GM04504 (cell line): Measurements from ENCODE around the gene SPPL3.
"Not testable (repeated sequence)": the region's sequence is repeated elsewhere in the genome, so short reads cannot be mapped to it uniquely, and the experiment has no call there.

Source experiments
- DNase-seq: peaks from one replicate; pipeline ENCODE4 v3.0.0-alpha.2; 2012; ENCODE audit warnings: low read depth

Gene SPPL3

DNA sequence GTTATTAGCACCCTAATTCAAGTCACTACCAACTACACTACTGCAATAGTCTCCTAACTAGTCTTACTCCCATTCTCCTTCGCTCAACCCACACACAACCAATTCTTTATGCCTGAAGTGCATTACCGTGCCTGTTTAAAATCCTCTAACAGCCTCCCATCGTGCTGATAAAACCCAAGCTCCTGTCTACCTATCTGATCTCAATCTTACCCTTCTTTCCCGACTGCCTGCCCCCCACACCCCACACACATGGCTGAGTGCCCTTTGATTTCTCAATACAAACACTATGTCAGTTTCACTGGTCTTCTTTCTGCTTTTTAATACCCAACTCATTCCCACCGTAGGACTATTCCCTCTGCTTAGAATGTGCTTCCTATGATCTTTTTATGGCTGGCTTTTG, 59.9 kb downstream of the SPPL3 start:
- DNase-seq = no peak

DNA sequence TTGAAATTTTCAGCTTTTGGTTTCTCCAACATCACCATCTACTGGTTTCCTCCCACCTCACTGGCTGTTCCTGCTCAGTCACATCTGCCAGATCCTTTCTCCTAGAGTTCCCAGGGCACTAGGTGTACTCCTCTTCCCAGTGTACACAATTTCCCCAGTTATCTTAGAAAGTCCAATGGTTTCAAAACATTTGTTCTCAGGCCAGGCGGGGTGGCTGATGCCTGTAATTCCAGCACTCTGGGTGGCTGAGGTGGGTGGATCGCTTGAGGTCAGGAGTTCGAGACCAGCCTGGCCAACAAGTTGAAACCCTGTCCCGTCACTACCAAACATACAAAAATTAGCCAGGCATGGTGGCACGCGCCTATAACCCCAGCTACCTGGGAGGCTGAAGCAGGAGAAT, 60.7 kb downstream of the SPPL3 start:
- no peak for DNase-seq

DNA sequence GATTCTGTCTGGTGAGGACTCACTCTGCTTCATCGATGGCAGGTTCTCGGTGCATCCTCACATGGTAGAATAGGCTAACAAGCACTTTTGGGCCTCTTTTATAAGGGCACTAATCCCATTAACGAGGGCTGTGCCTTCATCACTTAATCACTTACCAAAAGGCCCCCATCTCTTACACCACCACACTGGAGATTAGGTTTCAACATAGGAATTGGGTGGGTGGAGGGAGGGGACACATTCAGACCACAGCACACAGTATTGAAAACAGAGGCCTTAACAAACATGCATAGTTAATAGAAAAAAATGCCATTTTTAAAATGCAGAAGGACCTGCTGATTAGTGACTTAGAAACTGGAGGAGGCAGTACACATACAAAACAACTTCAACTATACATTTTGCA, 61.6 kb downstream of the SPPL3 start:
- no peak for DNase-seq

DNA sequence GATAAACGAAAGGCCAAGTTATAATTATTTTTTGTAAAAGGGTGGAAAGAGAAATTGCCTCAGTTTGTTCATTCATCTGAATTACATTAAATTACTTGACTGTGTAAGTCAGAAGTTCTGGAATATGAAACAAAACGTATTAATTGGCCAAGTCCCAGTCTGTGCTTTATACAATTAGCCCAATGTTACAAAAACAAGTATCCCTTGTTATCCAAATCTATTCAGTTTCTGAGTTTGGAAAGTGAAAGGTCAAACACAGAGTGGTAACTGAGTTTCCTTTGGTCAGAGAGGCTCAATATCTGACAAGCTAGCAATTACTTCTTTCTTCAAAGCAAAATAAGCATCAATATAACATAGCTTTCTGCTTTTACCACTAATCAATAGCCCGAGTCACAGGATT, 62.6 kb downstream of the SPPL3 start:
- no peak for DNase-seq

DNA sequence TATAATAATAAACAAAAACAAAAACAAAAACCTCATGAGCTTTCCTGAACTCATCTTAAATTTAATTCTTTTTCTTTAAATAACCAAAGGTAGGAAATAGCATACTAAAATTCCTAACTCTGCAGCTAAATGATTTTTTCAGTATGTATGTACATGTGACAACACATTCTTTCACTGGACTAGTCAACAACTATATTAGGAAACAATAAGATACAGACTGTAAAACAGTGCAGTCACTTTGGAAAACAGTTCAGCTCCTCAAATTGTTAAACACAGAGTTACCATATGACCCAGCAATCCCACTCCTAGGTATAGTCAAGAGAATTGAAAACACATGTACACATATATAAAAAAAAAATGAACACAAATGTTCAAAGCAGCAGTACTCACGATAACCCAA, 64.7 kb downstream of the SPPL3 start:
- no peak for DNase-seq

DNA sequence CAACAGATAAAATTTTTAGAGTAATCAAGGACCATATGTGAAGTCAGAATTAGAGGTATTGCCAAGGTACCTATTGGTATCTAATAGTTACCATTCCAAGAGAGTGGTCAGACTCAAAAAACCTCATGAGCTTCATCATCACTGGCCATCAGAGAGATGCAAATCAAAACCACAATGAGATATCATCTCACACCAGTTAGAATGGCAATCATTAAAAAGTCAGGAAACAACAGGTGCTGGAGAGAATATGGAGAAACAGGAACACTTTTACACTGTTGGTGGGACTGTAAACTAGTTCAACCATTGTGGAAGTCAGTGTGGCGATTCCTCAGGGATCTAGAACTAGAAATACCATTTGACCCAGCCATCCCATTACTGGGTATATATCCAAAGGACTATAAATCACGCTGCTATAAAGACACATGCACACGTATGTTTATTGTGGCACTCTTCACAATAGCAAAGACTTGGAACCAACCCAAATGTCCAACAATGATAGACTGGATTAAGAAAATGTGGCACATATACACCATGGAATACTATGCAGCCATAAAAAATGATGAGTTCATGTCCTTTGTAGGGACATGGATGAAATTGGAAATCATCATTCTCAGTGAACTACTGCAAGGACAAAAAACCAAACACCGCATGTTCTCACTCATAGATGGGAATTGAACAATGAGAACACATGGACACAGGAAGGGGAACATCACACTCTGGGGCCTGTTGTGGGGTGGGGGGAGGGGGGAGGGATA, 65.4 kb downstream of the SPPL3 start:
- not testable (repeated sequence) for DNase-seq

DNA sequence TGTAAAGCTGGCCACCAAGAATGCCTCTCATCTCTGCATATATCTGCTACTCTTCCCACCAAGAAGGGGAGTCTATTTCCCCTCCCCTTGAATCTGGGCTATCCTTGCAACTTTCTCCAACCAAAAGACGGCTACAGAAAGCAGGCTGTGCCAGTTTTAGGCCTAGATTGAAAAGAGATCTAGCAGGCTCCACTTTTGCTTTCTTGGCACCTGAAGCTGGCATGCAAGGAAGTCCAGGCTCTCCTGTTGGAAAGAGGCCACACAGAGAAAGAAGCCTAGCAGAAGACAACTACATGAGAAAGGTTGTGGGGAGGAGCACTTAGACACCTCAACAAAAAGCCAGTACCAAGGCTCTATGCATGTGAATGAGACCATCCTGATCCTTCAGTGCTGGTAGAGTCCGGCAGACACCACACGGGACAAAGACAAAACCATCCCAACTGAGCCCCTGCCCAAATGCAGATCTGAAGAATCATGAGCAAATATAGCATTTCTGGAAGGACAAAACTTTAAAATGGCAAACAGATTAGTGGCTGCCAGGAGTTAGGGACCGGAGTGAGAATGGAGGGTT, 68.0 kb downstream of the SPPL3 start:
- DNase-seq = no peak

DNA sequence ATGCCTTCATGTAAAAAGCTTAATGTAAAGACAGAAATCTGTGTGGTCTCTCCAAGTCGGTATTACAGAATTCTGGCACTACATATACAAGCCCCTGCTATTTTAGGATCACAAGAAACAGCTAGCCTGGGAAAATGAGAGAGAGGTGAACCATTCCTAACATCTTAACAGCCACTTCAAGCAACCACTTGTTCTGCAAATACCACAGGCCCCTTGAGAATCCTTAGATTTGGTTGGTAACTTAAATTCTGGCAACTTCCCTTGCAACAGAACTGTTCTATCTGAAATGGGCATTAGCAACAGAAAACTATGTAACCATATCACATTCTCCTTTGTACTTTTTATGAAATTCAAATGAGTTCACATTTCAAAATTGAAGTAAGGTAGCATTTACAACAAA, 68.5 kb downstream of the SPPL3 start:
- no peak for DNase-seq

DNA sequence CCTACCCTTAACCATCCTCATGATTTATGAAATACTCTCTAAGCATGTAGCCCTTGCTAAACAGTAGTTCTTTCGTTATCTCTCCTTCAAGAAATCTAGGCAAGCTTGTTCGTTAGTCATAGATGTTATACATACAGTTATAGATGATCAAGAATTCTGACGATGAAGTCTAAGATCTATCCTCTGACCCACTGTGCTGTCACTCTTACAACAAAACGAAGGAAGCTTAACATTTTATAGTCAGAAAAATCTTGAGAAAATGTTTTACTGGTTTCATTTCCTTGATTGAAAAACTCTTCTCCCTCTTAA, 68.9 kb downstream of the SPPL3 start:
- no peak for DNase-seq

DNA sequence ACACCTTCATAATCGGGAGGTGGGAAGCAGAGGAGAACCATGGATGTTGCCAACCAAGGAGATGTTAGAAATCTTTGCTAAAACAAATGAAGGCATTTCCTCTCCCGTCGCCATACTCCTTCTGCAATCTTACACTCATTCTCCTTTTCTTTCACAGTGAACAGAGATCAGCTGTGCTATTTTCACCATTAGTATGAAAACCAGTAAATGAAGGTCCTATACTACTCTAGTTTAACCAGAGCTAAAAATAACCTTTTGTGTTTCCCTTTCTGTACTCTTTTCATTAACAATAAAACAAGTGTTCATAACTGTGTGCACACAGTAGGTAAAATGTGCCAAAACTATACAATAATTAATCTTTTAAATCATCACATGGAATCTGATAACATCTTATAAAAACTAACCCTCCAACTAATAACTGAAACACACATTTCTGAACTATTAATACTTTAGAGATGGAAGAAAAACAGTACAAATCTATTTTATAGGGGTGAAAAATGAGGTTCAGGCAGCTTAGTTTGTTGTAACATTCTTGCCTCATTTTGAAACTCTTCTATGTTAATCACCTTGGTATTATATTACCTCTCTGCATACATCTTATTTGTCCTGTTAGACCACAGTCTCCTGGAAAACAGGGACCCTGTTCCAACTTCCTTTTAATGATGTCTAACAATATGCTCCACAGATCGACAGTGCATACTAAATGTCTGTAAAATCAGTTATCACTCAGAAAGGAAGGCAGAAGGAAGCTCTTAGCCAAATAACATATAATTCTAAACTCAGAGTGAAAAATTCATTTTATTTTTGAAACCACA, 69.5 kb downstream of the SPPL3 start:
- no peak for DNase-seq

DNA sequence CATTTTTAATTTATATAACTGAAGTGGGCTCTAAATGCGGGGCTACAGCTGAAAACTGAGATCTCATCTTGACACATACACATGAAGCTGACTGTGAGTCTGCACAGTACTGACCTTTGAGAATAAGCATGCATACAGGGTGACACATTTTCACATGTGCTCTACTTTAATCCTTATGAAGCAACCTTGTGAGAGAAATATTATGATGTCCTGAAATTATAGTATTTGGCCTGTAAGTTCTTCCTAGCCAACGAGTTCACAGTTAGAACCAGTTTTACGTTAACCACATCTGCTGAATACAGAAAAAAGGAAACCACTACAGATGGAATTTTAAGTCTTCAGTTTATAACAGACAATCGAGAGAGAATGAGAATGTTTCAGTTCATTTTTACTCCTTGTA, 70.3 kb downstream of the SPPL3 start:
- no peak for DNase-seq

DNA sequence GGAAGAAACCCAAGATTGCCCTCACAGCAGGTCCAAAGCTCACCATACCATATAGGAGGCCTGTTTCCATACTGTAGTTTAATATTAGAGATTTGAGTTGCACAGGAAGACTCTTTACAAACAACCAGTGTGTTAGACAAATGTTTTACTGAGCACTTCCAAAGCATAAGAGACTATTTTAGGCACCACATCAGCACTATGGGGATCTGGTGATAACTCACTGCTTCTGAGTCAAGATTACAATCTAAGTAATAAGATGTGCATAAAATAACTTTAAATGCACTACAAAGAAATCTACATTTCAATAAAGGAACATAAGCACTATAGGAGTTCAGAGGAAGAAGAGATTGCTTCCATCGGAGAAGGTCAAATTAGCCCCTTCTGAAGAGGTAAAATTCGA, 71.4 kb downstream of the SPPL3 start:
- no peak for DNase-seq

DNA sequence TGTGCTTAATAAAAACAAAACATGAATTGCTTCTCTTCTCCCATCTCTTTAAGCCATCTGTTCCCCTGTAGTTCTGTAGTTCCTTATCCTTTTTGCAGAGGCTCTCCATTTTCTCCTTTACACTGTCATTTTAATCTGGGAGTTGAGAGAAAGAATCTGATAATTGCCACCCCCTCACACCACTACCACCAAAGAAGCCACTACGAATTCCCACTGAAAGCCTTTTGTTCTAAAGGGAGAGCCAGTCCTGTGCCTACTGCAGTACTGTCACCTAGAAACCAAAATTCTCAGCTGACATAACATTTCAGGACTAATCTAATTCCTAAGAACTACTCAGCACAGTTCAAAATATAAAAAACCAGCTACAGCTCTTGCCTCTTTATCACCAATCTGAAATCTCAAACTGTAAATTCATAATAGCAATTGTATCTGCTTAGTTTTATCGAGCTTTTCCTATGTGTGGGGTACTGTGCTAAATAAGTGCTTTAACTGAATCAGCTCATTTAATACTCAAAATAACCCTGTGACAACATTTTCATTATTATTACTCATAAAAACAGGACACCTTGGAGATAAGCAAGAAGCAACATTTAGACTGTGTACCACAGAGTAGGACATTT, 72.4 kb downstream of the SPPL3 start:
- no peak for DNase-seq

DNA sequence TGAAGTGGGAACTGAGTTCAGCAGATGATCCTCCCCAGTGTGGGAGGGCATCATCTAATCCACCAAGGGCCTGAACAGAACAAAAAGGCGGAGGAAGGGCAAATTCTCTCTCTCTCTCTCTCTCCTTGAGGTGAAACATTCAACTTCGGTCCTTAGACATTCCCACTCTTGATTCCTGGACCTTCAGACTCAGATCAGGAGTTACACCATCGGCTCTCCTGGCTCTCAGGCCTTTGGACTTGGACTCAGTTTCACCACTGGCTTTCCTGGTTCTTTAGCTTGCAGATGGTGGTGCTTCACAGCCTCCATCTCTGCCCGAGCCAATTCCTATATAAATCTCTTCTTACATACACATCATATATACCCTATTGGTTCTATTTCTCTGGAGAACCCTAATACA, 73.2 kb downstream of the SPPL3 start:
- no peak for DNase-seq

DNA sequence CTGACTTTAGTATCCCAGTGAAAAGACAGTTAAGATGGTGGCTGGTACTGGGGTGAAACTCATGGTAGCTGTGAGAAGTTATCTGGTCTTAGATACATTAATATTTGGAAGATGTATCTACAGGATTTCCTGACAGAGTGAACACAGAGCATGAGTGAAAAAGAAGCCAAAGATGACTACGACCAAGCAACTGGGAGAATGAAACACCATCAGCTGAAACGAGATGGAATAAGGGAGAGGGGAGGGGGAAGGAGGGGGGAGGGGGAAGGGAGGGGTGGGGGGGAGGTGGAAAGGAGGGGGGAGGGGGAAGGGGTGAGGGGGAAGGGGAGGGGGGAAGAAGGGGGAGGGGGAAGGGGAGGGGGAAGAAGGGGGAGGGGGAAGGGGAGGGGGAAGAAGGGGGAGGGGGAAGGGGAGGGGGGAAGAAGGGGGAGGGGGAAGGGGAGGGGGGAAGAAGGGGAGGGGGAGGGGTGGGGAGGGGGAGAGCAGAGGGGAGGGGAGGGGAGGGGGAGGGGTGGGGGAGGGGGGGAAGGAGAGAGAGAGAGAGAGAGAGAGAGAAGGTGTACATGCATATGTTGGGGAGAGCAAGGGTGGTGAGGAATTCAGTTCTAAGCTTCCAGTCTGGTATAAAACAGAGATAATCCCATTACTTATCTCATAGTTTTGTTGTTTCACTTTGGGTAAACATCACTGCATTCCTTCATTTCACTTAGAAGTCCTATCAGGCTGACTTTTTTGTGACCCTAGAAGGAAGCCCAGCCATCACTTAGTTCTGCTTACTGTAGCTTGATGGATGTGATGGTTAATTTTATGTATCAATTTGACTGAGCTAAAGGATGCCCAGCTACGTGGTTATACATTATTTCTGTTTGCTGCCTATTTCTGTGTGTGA, 73.9 kb downstream of the SPPL3 start:
- no peak for DNase-seq

DNA sequence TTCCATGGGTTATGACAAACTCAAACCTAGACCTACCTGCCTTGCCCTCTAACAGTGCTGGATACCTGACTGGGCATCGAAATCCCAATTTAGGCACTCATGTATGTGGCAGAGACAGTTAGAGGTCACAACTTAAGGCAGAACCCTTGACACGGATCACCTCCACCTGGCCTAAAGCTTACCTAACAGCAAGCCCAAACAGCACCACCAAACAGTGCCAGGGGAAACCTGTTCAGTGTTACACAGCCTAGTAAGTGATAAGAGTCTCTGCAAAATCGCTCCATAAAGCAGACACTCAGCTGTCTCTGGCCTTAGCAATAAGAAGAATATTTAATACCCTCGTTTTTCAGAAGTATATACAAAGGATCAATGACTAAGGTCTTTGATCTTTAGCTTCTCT, 77.8 kb downstream of the SPPL3 start:
- no peak for DNase-seq

DNA sequence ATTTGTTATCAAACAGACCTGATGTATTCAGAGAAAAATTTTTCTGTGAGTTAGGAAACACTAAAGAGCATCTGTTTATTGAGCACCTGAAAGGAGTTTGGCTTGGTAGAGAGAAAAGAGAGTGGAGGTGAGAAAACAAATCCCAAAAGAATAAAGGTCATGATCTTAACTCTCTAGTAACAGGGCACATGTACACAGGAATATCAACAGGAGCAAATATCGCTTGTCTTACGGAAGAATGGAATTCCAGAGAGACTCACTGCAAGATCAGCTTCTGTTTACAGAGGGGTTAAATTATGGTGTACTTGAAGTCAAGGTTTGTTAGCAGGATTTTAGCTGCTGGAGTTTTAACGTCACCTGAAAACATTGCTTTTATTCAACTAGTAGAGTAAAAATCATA, 78.8 kb downstream of the SPPL3 start:
- no peak for DNase-seq

DNA sequence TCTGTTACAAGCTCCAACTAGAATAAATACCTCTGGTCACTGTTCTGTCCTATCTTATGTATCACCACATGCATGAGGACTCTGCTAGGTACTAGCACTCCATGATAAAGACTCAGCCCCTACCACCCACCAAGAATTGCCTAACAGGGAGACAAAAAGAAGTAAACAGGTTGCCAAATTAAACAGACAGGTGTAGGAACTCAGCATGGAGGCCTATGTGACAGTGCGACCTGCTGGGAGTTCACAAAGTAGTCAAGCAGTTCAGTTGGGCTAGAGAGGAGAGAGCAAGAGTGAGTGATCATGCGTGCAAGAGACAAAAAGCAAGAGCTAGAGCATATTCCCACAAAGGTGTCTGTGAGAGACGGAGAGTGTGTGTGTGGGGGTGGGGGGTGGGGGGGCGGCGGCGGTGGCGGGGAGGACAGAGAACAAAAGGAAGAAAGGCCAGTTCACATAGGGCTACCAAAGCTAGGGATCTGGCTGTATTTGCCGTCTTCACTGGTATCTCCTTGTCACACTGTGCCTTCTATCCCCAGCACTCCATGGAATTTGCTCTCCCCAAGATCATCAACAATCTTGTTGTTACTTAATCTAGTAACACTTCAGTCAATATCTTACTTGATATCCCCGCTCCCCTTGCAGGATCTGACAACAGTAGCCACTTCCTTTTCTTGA, 81.2 kb downstream of the SPPL3 start:
- DNase-seq = no peak

DNA sequence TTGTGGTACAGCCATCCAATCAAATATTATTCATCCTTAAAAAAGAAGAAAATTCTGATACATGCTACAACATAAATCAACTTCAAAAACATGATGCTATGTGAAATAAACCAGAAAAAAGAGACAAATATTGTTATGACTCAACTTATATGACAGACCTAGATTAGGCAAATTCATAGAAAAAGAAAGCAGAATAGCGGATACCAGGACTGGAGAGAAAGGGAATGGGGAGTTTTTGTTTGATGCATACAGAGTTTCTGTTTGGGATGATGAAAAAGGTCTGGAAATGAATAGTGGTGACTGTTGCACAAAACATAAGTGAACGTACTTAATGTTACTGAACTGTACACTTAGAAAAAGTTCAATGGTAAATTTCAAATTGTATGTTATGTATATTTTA, 82.3 kb downstream of the SPPL3 start:
- no peak for DNase-seq

DNA sequence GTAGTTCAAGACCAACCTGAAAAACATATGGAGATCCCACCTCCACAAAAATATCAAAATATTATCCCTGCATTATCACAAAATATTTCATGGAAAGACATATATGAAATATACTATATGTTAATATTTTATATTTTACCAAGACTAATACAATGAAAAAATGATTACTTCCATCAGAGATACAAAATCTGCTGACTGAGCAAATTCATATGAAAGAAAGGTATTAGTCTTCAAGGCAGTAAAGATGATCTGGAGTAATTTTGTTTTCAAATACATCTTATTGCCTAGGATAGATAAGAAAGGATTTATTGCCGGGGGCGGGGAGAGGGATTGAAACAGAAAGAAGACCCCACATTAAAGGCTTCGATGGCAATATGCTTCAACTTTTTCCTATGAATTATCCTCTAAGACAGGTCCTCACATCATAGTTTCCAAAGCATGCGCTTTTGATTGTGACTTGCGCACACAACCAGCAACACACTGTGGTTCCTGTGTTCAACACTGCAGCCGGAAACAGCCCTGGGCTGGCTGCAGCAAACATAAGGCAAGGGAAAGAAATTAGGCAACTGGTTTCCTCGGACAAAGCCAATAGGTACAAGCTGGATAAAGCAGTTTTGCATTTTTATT, 83.2 kb downstream of the SPPL3 start:
- no peak for DNase-seq

DNA sequence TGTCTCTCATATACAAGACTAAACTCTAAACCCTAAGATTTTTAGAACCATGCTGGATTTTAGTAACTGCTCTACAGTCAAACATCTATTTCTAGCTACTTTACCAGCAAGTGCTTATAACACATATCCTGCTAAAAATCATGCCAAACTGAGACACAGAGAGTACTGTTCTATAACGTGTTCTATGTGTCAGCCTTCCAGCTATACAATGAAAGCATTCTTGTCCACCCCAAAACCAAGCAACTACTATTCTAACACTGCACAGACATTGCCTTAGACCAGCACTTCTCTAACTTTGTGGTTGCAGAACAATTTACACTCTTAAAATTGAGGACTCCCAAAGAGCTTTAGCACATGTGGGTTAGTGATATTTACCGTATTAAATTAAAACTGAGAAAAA, 85.7 kb downstream of the SPPL3 start:
- no peak for DNase-seq
